B cell (primary cell): ENCODE measurements around the gene KPNA2. TPM values are rescaled to one million over a fixed set of nuclear protein-coding genes. Genes with fewer than 3 reads are reported as not detected.
"Not testable (repeated sequence)": the region's sequence is repeated elsewhere in the genome, so short reads cannot be mapped to it uniquely, and the experiment has no call there.

ENCODE experiments used
- ATAC-seq: fragments of 200-7000 bp; cut with Tn5 transposase; one replicate; pipeline ENCODE4 v1.10.0; 2021; ENCODE audit warnings: low read depth, mild to moderate bottlenecking, moderate number of reproducible peaks, moderate library complexity
- CTCF ChIA-PET: fragments of 350-600 bp; sonication (Branson Sonifier 250); formaldehyde crosslinking; loops from one replicate; lab custom pipeline; 2021; ENCODE audit warnings: antibody characterized with exemption, inconsistent platforms; lab: Charles Lee
- POLR2A ChIA-PET: fragments of 350-600 bp; sonication (Branson Sonifier 250); formaldehyde crosslinking; loops from one replicate; lab custom pipeline; 2021; ENCODE audit warnings: antibody characterized with exemption; lab: Charles Lee
- DNase-seq: peaks from one replicate; pipeline ENCODE4 v3.0.0; 2013
- H2AFZ ChIP-seq: 2 replicates; pipeline ENCODE4 v1.6.1; 2012; ENCODE audit warnings: mild to moderate bottlenecking, low read depth, low read length; ENCODE audit not compliant: insufficient read depth, poor library complexity, severe bottlenecking
- H3K27ac ChIP-seq, 2 donors: 1 replicate in 1 of 2; 2 replicates in 1 of 2; pipeline ENCODE4 v1.5.1; 2012 to 2013; ENCODE audit warnings: low read length in 2 of 2, mild to moderate bottlenecking in 2 of 2, moderate library complexity in 1 of 2
- H3K27me3 ChIP-seq, 4 experiments: fragments of 200-600 bp in 1 of 4; sonication (generic) in 1 of 4; replicated peaks in 1 of 4; 1 replicate in 2 of 4; 2 replicates in 2 of 4; pipeline versions ENCODE4 v1.6.1 to v1.7.0; 2013 to 2016; ENCODE audit warnings: low read length in 3 of 4, mild to moderate bottlenecking in 2 of 4, mixed read lengths in 1 of 4, moderate library complexity in 1 of 4; ENCODE audit not compliant: insufficient read depth in 4 of 4, control insufficient read depth in 3 of 4; ENCODE audit errors: control extremely low read depth in 1 of 4
- H3K36me3 ChIP-seq, 2 experiments: replicated peaks in 1 of 2; 1 replicate in 1 of 2; 2 replicates in 1 of 2; pipeline versions ENCODE4 v1.6.1 to v1.7.1; 2013; ENCODE audit warnings: low read length in 1 of 2; ENCODE audit not compliant: insufficient read depth in 2 of 2, control insufficient read depth in 1 of 2; ENCODE audit errors: control extremely low read depth in 1 of 2, extremely low read depth in 1 of 2
- H3K4me1 ChIP-seq, 2 donors: fragments of 200-600 bp in 1 of 2; sonication (generic) in 1 of 2; 1 replicate in 1 of 2; 2 replicates in 1 of 2; pipeline versions ENCODE4 v1.5.1 to v1.6.1; 2013 to 2017; ENCODE audit warnings: low read length in 2 of 2; ENCODE audit not compliant: control insufficient read depth in 2 of 2, insufficient read depth in 2 of 2
- H3K4me2 ChIP-seq: replicated peaks from 2 replicates; pipeline ENCODE3; 2012; ENCODE audit warnings: mild to moderate bottlenecking, low read depth, low read length; ENCODE audit not compliant: poor library complexity, severe bottlenecking
- H3K4me3 ChIP-seq, 5 experiments: fragments of 200-600 bp in 1 of 5; sonication (generic) in 1 of 5; 1 replicate in 3 of 5; 2 replicates in 2 of 5; pipeline versions ENCODE4 v1.5.1 to v1.7.0; 2011 to 2016; ENCODE audit warnings: low read length in 4 of 5, mild to moderate bottlenecking in 4 of 5, low read depth in 2 of 5, control low read depth in 1 of 5, moderate library complexity in 1 of 5; ENCODE audit not compliant: insufficient read depth in 1 of 5; ENCODE audit errors: control extremely low read depth in 1 of 5, extremely low read depth in 1 of 5
- H3K79me2 ChIP-seq: fragments of 200-600 bp; sonication (generic); one replicate; pipeline ENCODE4 v1.6.0; 2016; ENCODE audit warnings: low read length; ENCODE audit not compliant: control insufficient read depth, insufficient read depth
- H3K9ac ChIP-seq: fragments of 200-600 bp; sonication (generic); 2 replicates; pipeline ENCODE4 v1.6.1; 2017; ENCODE audit warnings: mild to moderate bottlenecking, low read length, moderate library complexity
- H3K9me3 ChIP-seq, 3 donors: one replicate each; pipeline versions ENCODE4 v1.6.1 to v1.7.1; 2013; ENCODE audit warnings: low read length in 2 of 3; ENCODE audit not compliant: control insufficient read depth in 2 of 3, insufficient read depth in 1 of 3; ENCODE audit errors: control extremely low read depth in 1 of 3
- H4K20me1 ChIP-seq: 2 replicates; pipeline ENCODE4 v1.6.0; 2012; ENCODE audit warnings: mild to moderate bottlenecking, low read length; ENCODE audit not compliant: insufficient read depth, control insufficient read depth, poor library complexity, severe bottlenecking
- H3K27ac Mint-ChIP-seq: one replicate; pipeline ENCODE4 v1.8.0; 2021; ENCODE audit warnings: mixed read lengths
- H3K27me3 Mint-ChIP-seq: one replicate; pipeline ENCODE4 v1.8.0; 2021; ENCODE audit warnings: mixed read lengths
- H3K4me1 Mint-ChIP-seq: one replicate; pipeline ENCODE4 v1.8.0; 2021; ENCODE audit warnings: mixed read lengths
- H3K4me3 Mint-ChIP-seq: one replicate; pipeline ENCODE4 v1.8.0; 2021; ENCODE audit warnings: mixed read lengths
- H3K9me3 Mint-ChIP-seq: one replicate; pipeline ENCODE4 v1.8.0; 2022; ENCODE audit warnings: mixed read lengths; ENCODE audit not compliant: insufficient read depth
- EZH2 ChIP-seq: IDR thresholded peaks from 2 replicates; pipeline ENCODE4 v1.6.1; 2012; ENCODE audit warnings: borderline replicate concordance, low read depth, mild to moderate bottlenecking, moderate library complexity, low read length; ENCODE audit not compliant: insufficient read depth, poor library complexity, severe bottlenecking
- WGBS: methylation state at CpG from one replicate; pipeline ENCODE4 v1.1.5; 2013; ENCODE audit warnings: missing lambda C conversion rate; ENCODE audit not compliant: insufficient coverage; 5-methylcytosine and 5-hydroxymethylcytosine counted together
- intact Hi-C: fragments of 100-400 bp; cut with micrococcal nuclease; formaldehyde crosslinking; loops from one replicate; pipeline ENCODE4 v1.10.0; 2022
- polyA plus RNA-seq: library from polyadenylated mRNA; depleted of rRNA; stranded (reverse); fragments of >200 nt; gene quantifications from 2 replicates; pipeline ENCODE4 v1.2.3, GENCODE V29; 2012
- total RNA-seq, 2 donors: library from RNA; stranded (reverse); fragments of 120-200 nt in 1 of 2; gene quantifications; 1 replicate in 1 of 2; 2 replicates in 1 of 2; pipeline versions ENCODE4 v1.2.3 to v1.2.4, GENCODE V29; 2013 to 2022
- TF ChIP-seq, protein P1 (sequence below): fragments of 200-600 bp; IDR thresholded peaks from one replicate; pipeline ENCODE4 v1.8.0; 2022; ENCODE audit warnings: antibody characterized with exemption, mild to moderate bottlenecking

The KPNA2 gene
- total and polyA plus RNA-seq, 2 donors (not counting 1 experiment from before 2014, with no cell fraction given) = 20.0 to 25.2 TPM

DNA sequence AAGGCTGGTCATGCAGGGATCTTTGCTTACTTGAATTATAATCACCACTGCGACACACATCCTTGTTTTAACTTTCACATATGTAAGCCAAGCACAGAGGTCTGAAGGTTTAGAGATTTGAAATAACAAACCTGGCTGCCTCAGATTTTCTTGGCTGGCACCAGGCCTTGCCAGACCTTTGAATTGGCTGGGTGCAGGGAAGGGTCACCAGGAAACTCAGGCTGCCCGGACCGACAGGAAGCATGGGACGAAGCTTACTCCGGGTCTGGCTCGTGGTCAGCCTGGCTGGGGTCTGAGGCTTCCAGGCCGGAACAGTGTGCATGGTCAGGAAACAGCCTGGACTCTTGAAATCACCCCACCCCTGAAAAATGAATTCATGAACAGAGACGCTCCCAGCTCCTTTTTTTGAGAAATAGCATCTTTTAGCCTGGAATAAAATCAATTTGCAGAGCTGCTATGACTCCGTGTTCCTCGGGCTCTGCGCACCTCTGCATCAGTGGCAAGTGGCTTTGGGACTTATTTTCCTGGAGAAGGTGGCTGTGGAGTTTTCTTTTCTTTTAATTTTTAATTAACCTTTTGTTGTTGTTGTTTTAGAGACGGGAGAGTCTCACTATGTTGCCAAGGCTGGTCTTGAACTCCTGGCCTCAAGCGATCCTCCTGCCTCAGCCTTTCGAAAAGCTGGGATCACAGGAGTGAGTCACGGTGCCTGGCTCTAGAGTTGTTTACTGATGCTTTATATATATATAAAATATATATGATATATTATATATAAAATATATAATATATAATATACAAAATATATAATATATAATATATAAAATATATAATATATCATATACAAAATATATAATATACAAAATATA, 35.3 kb downstream of the KPNA2 start:
- H4K20me1 ChIP-seq, H3K27me3 Mint-ChIP-seq, intact Hi-C loops, H3K9me3 ChIP-seq, H3K4me1 ChIP-seq, H3K4me3 ChIP-seq, POLR2A ChIA-PET, H3K9me3 Mint-ChIP-seq, H3K4me3 Mint-ChIP-seq, H2AFZ ChIP-seq, H3K27me3 ChIP-seq, H3K36me3 ChIP-seq, H3K9ac ChIP-seq, H3K27ac Mint-ChIP-seq, H3K27ac ChIP-seq, DNase-seq, H3K4me2 ChIP-seq, ATAC-seq, H3K4me1 Mint-ChIP-seq, CTCF ChIA-PET, H3K79me2 ChIP-seq: not testable (repeated sequence)
- 90% methylated on average over 5 of the region's 15 CpGs for WGBS

- POLR2A ChIA-PET = interaction anchor here (0.6 to 0.7 kb wide), 3 partner anchors 10 to 66 kb away, joined by 4 to 5 read pairs (median 4); no protein-coding TSS in a partner anchor
- intact Hi-C loops = no loop called here
- no peak for DNase-seq
- H3K27ac ChIP-seq = no peak overlapping the region
- no peak overlapping the region for H3K27ac Mint-ChIP-seq
- H3K4me3 ChIP-seq = no peak overlapping the region
- ATAC-seq = no peak
- H3K4me1 ChIP-seq = no peaks in the 10 kb centered on the region
- H3K27me3 ChIP-seq = no peaks in the 10 kb centered on the region
- H3K36me3 ChIP-seq = no peaks in the 10 kb centered on the region
- no peak overlapping the region for H3K4me3 Mint-ChIP-seq
- no peaks in the 10 kb centered on the region for H3K27me3 Mint-ChIP-seq
- H4K20me1 ChIP-seq = no peaks in the 10 kb centered on the region
- H2AFZ ChIP-seq = no peak overlapping the region
- no peak overlapping the region for H3K9ac ChIP-seq
- no peak overlapping the region for H3K4me2 ChIP-seq
- H3K4me1 Mint-ChIP-seq = no peaks in the 10 kb centered on the region
- TF ChIP-seq, protein P1, sequence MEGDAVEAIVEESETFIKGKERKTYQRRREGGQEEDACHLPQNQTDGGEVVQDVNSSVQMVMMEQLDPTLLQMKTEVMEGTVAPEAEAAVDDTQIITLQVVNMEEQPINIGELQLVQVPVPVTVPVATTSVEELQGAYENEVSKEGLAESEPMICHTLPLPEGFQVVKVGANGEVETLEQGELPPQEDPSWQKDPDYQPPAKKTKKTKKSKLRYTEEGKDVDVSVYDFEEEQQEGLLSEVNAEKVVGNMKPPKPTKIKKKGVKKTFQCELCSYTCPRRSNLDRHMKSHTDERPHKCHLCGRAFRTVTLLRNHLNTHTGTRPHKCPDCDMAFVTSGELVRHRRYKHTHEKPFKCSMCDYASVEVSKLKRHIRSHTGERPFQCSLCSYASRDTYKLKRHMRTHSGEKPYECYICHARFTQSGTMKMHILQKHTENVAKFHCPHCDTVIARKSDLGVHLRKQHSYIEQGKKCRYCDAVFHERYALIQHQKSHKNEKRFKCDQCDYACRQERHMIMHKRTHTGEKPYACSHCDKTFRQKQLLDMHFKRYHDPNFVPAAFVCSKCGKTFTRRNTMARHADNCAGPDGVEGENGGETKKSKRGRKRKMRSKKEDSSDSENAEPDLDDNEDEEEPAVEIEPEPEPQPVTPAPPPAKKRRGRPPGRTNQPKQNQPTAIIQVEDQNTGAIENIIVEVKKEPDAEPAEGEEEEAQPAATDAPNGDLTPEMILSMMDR = no peak
- TF ChIP-seq EZH2 = no peak
- no peaks in the 10 kb centered on the region for H3K79me2 ChIP-seq
- CTCF ChIA-PET = no interaction called here
- 100% methylated on average over 2 of the region's 4 CpGs for WGBS
- H3K9me3 Mint-ChIP-seq = no peaks in the 10 kb centered on the region
- no peaks in the 10 kb centered on the region for H3K9me3 ChIP-seq
Measured at GRCh38 chr17:68074279-68074678, 38.7 kb downstream of the KPNA2 start.

- H3K27me3 ChIP-seq, H3K4me1 ChIP-seq, H3K27me3 Mint-ChIP-seq, H3K4me2 ChIP-seq, ATAC-seq, H3K4me3 ChIP-seq, intact Hi-C loops, DNase-seq, H3K36me3 ChIP-seq, H3K9me3 ChIP-seq, H4K20me1 ChIP-seq, H3K27ac ChIP-seq, H3K4me1 Mint-ChIP-seq, H3K27ac Mint-ChIP-seq, H3K9ac ChIP-seq, H3K4me3 Mint-ChIP-seq, H3K79me2 ChIP-seq, CTCF ChIA-PET, H2AFZ ChIP-seq, H3K9me3 Mint-ChIP-seq, POLR2A ChIA-PET: not testable (repeated sequence)
- WGBS = no CpG with 5 or more reads among the region's 1 CpG
Measured at GRCh38 chr17:68075953-68076607, 40.5 kb downstream of the KPNA2 start.
